HepG2 (cell line): ENCODE data around the gene MYLK. TPM values are rescaled to one million over a fixed set of nuclear protein-coding genes. Genes with fewer than 3 reads are reported as not detected.

Experiments used
- ATAC-seq: fragments of 200-7000 bp; cut with Tn5 transposase; 3 replicates; pipeline ENCODE4 v1.9.1; 2020; ENCODE audit warnings: mild to moderate bottlenecking, moderate library complexity
- BruUV-seq: library from RNA; stranded (reverse); fragments of 400-500 nt; replicated peaks from 2 replicates; lab custom pipeline; 2021; lab: Mats Ljungman, UMichigan
- CTCF ChIA-PET: fragments of 300-600 bp; formaldehyde crosslinking; extraction: SDS; loops from one replicate; lab custom pipeline; 2021; ENCODE audit warnings: low total read pairs, inconsistent platforms, low intra/inter-chr PET ratio; lab: Yijun Ruan, JAX
- POLR2A ChIA-PET: fragments of 350-600 bp; sonication (Branson Sonifier 250); formaldehyde crosslinking; loops from one replicate; lab custom pipeline; 2020; ENCODE audit warnings: antibody characterized with exemption, inconsistent platforms; lab: Yijun Ruan, JAX
- DNase-seq: peaks from one replicate; pipeline ENCODE4 v3.0.0-alpha.2; 2015; ENCODE audit warnings: low spot score
- FAIRE-seq: peaks from 3 replicates; lab custom pipeline; 2011; peaks lifted over from hg19 to GRCh38; lab: Jason Lieb, UNC
- H2AFZ ChIP-seq: one replicate; pipeline ENCODE4 v1.6.1; 2011; ENCODE audit warnings: low read length, inconsistent platforms
- H3K27ac ChIP-seq: fragments of 300-600 bp; 3 replicates; pipeline ENCODE4 v1.8.0; 2011; ENCODE audit warnings: mixed run types, mild to moderate bottlenecking, mixed read lengths, low read length, inconsistent platforms; ENCODE audit not compliant: insufficient read depth; ENCODE audit errors: extremely low read length
- H3K27me3 ChIP-seq, 2 experiments: fragments of 200-600 bp in 1 of 2; 2 replicates in 1 of 2; 3 replicates in 1 of 2; pipeline versions ENCODE4 v1.6.0 to v1.8.0; 2011; ENCODE audit warnings: low read length in 2 of 2, mild to moderate bottlenecking in 2 of 2, moderate library complexity in 2 of 2, inconsistent platforms in 1 of 2; ENCODE audit not compliant: insufficient read depth in 2 of 2, control insufficient read depth in 1 of 2
- H3K36me3 ChIP-seq, 2 experiments: fragments of 200-600 bp in 1 of 2; replicated peaks in 1 of 2; 2 replicates in 1 of 2; 3 replicates in 1 of 2; pipeline versions ENCODE4 v1.5.1 to v1.8.0; 2011; ENCODE audit warnings: low read length in 2 of 2, inconsistent platforms in 1 of 2; ENCODE audit not compliant: insufficient read depth in 2 of 2, control insufficient read depth in 1 of 2
- H3K4me1 ChIP-seq: 2 replicates; pipeline ENCODE4 v1.5.1; 2012; ENCODE audit warnings: low read length, inconsistent platforms; ENCODE audit not compliant: insufficient read depth
- H3K4me2 ChIP-seq: 2 replicates; pipeline ENCODE4 v1.6.0; 2011; ENCODE audit warnings: low read depth, low read length, inconsistent platforms
- H3K4me3 ChIP-seq, 3 experiments: fragments of 200-600 bp in 1 of 3; sonication (generic), shearing (Covaris generic) in 1 of 3; replicated peaks in 1 of 3; 2 replicates each; pipeline ENCODE4 v1.5.1; 2011 to 2016; ENCODE audit warnings: low read length in 3 of 3, inconsistent platforms in 2 of 3, low read depth in 2 of 3, mild to moderate bottlenecking in 2 of 3, control low read depth in 1 of 3, mixed read lengths in 1 of 3; ENCODE audit not compliant: insufficient read depth in 1 of 3
- H3K79me2 ChIP-seq: one replicate; pipeline ENCODE4 v1.6.1; 2011; ENCODE audit warnings: low read length, inconsistent platforms; ENCODE audit not compliant: insufficient read depth
- H3K9ac ChIP-seq: 2 replicates; pipeline ENCODE4 v1.6.0; 2011; ENCODE audit warnings: mild to moderate bottlenecking, low read depth, low read length, inconsistent platforms; ENCODE audit not compliant: insufficient read depth
- H3K9me3 ChIP-seq: 2 replicates; pipeline ENCODE4 v1.5.1; 2012; ENCODE audit warnings: mild to moderate bottlenecking, low read length
- H4K20me1 ChIP-seq: 2 replicates; pipeline ENCODE4 v1.6.0; 2011; ENCODE audit warnings: inconsistent platforms, mild to moderate bottlenecking, low read length, moderate library complexity; ENCODE audit not compliant: insufficient read depth
- E2F2 ChIP-seq: sonication (generic); formaldehyde crosslinking; IDR thresholded peaks from 2 replicates; pipeline ENCODE4 v1.4.0; 2020; ENCODE audit warnings: missing genetic modification reagents, borderline replicate concordance
- ISX ChIP-seq: sonication (generic); formaldehyde crosslinking; conservative IDR thresholded peaks from 2 replicates; pipeline ENCODE4 v1.5.0; 2020; ENCODE audit warnings: missing genetic modification reagents
- PHB2 ChIP-seq: fragments of 450-650 bp; IDR thresholded peaks from 2 replicates; pipeline ENCODE4 v1.6.1; 2018; ENCODE audit not compliant: partially characterized antibody
- RFX1 ChIP-seq: fragments of 450-650 bp; IDR thresholded peaks from 2 replicates; pipeline ENCODE4 v1.6.1; 2017
- RNF2 ChIP-seq: fragments of 450-650 bp; conservative IDR thresholded peaks from 2 replicates; pipeline ENCODE4 v1.6.1; 2016; ENCODE audit warnings: low read depth
- SMAD9 ChIP-seq: sonication (generic); formaldehyde crosslinking; IDR thresholded peaks from 2 replicates; pipeline ENCODE4 v1.5.1; 2020; ENCODE audit warnings: mild to moderate bottlenecking, missing genetic modification reagents
- STAG1 ChIP-seq: sonication (generic); formaldehyde crosslinking; IDR thresholded peaks from 2 replicates; pipeline ENCODE4 v1.4.0; 2020; ENCODE audit warnings: missing genetic modification reagents
- ZBTB33 ChIP-seq: sonication (generic); formaldehyde crosslinking; IDR thresholded peaks from 2 replicates; pipeline ENCODE4 v1.4.0; 2020; ENCODE audit warnings: missing genetic modification reagents
- ZNF530 ChIP-seq: sonication (generic); formaldehyde crosslinking; IDR thresholded peaks from 2 replicates; pipeline ENCODE4 v1.5.0; 2020; ENCODE audit warnings: low read depth, mild to moderate bottlenecking, missing genetic modification reagents
- ZNF773 ChIP-seq: sonication (generic); formaldehyde crosslinking; IDR thresholded peaks from 2 replicates; pipeline ENCODE4 v1.4.0; 2020; ENCODE audit warnings: missing genetic modification reagents, borderline replicate concordance
- in situ Hi-C: cut with HindIII; loops from 2 replicates; pipeline ENCODE4 v1.10.0; 2017; ENCODE audit warnings: low pct_unique_long_range_greater_than_20kb; ENCODE audit not compliant: extremely low pct_ligation_motif_present
- intact Hi-C: fragments of 100-400 bp; cut with micrococcal nuclease; formaldehyde crosslinking; loops from one replicate; pipeline ENCODE4 v1.10.0; 2022; ENCODE audit not compliant: unreplicated experiment
- polyA plus RNA-seq, 8 experiments: library from polyadenylated mRNA; depleted of rRNA in 3 of 8; stranded (reverse) in 7 of 8; unstranded in 1 of 8; fragments of >200 nt; fragmentation: Illumina TruSeq in 4 of 8; extraction: Trizol in 4 of 8; gene quantifications; 2 replicates each; pipeline versions ENCODE4 v1.2.1 to v1.2.3, GENCODE V29; 2011 to 2016; ENCODE audit warnings: low read depth in 4 of 8, missing spikeins in 1 of 8, mixed read lengths in 1 of 8; ENCODE audit not compliant: insufficient read depth in 1 of 8
- total RNA-seq, 5 experiments: library from RNA; depleted of rRNA; stranded (reverse); fragments of >200 nt; fragmentation: Illumina TruSeq; extraction: Trizol; gene quantifications; 2 replicates each; pipeline ENCODE4 v1.2.3, GENCODE V29; 2016; ENCODE audit warnings: low read depth in 1 of 5

Gene MYLK
- total and polyA plus RNA-seq, 2 of the 13 experiments (the other 11 are each of a cell fraction or from before 2014, with no cell fraction given): 10.6 to 34.9 TPM

DNA sequence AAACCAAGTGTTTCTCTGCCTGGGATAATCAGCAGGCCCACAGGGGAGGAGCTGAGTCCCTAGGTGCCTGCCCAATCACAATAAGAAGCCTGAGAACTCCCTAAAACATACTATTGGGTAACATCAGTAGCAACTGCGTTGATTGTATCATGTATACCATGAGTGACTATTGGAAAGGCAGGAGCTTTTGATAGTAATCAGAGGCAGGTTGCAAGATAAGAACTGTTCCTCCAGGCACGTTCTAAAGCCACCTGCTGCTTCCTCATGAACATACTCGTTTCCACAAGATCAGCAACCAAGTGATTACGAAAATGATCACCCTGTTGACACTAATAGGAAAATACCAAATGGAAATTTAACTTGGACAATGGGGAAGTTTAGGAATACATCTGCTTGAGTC is 6.7 kb downstream of the MYLK start (continued):
- no peak for TF ChIP-seq ZBTB33 (CRISPR knock-in tag)
- TF ChIP-seq ISX (CRISPR knock-in tag): no peak
- TF ChIP-seq E2F2 (CRISPR knock-in tag): no peak
- no peak for TF ChIP-seq RFX1
- TF ChIP-seq PHB2: no peak
- TF ChIP-seq ZNF530 (CRISPR knock-in tag): no peak
- TF ChIP-seq RNF2: no peak
- no peak for TF ChIP-seq SMAD9 (CRISPR knock-in tag)

GRCh38 chr3:123876858-123877257 is 7.3 kb downstream of the MYLK start:
- no TSS peak for BruUV-seq
- no peak overlapping the region for H3K4me3 ChIP-seq
- ChIA-PET POLR2A (interaction anchor here (1.2 kb wide), 1 partner anchor 77 kb away, joined by 4 read pairs; no protein-coding TSS in a partner anchor), CTCF (interaction anchor here (1.0 kb wide), 1 partner anchor 132 kb away, joined by 3 read pairs; no protein-coding TSS in a partner anchor)
- H2AFZ ChIP-seq: no peak overlapping the region
- ATAC-seq (no peak), FAIRE-seq (peak; percentile 54), DNase-seq (peak; percentile 10)
- intact Hi-C loops: no loop called here
- H4K20me1 ChIP-seq: no peaks in the 10 kb centered on the region
- in situ Hi-C loops: no loop called here
- no peaks in the 10 kb centered on the region; a peak in 2 of 5 replicates for H3K27me3 ChIP-seq
- no peak overlapping the region for H3K4me2 ChIP-seq
- H3K9me3 ChIP-seq: no peaks in the 10 kb centered on the region
- H3K79me2 ChIP-seq: no peaks in the 10 kb centered on the region
- H3K9ac ChIP-seq: no peak overlapping the region
- H3K27ac ChIP-seq: no peak overlapping the region
- TF ChIP-seq STAG1 (CRISPR knock-in tag): 0 out of 2 replicates have a peak, but pooled peaks have one; percentile 11
- TF ChIP-seq ZNF773 (CRISPR knock-in tag): no peak
- no peaks in the 10 kb centered on the region for H3K36me3 ChIP-seq
- H3K4me1 ChIP-seq: no peaks in the 10 kb centered on the region
